ENCODE measurements around the gene NANP. TPM values are rescaled to one million over a fixed set of nuclear protein-coding genes. Genes with fewer than 3 reads are reported as not detected.
"Not testable (repeated sequence)": the region's sequence is repeated elsewhere in the genome, so short reads cannot be mapped to it uniquely, and the experiment has no call there.

NANP gene
- total RNA-seq = 2.8 TPM

DNA sequence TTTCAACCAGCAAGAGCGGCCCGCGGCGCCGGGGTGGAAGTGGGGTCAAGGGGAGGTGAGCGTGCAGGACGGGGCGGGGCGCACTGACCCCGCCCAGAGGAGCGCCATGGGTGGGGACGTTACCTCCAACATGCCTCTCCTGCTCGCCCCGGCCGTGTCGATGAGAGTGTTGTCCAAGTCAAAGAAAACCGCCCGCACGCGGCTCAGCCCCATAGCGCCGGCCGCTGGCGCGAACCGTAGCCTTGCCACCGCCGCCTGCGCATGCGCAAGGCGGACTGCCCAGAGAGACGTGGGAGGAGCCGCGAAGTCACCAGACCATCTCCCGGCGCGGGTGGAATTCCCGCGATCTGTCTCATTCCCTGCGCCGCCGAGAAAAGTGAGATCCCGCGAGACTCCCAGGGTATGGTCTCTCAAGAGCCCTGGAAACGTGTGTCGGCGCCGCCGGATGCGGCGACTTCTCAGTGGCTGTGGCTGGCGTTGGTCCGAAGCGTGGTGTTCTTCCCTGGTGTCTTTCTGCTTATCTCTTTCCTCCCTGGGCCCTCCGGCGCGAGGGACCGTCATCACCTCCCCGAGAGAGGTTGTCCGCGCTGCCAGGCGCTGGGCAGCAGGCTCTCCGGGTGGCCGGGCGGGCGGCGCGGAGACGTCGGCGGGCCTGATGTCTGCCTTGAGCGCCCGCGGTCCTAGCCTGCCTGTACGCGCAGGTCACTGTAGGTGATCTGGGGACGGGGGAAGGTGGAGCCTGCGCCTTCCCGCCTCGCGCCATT, at the start of gene NANP:
Gene NANP, minus strand, starts transcription at position 279 of the 764 bp plus-strand sequence. Its CDS starts 66 bp downstream, at position 213.
- DNase-seq (ENCODE audit: low spot score) = peak; percentile 97

GRCh38 chr20:25672659-25673235, 48.9 kb upstream of the NANP start:
- no peak for DNase-seq (ENCODE audit: low spot score)

GRCh38 chr20:25669826-25670422, 46.1 kb upstream of the NANP start:
- DNase-seq (ENCODE audit: low spot score) = no peak

DNA sequence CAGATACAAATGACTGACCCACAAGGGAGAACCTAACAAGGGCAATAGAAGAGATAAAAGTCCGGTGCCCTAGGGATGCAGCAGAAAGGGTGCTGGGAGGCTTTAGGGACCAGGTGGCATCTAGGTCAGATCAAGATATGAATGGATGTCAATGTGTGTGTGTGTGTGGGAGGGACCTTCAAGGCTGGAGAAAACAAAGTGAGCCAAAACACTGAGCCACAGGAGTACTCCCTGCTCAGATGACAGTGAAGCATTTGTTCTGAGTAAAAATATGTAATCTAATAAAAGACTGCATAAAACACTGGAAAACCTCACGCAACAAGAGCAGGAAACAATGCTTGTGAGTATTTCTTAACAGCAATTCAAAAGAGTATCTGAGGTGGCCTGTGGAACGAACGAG, 44.6 kb upstream of the NANP start:
- no peak for DNase-seq (ENCODE audit: low spot score)

DNA sequence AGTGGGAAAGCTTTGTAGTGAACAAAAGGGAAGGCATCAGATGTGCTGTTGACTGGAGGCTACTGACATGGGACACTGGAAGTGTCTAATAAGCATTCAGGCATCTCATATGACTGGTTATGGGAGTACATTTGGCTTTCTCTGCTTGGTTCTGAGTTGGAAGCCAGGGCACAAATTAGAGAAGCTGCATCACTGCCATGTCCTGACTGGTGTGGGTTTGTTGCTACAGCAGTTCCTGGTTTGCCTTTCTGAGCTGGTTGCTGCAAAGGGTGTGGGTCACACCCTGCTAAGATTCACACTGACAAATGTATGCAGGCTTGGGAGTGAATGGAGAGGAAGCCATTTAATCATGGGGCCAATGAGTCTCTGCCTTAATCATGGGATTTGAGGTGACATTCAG, 36.2 kb upstream of the NANP start:
- no peak for DNase-seq (ENCODE audit: low spot score)

DNA sequence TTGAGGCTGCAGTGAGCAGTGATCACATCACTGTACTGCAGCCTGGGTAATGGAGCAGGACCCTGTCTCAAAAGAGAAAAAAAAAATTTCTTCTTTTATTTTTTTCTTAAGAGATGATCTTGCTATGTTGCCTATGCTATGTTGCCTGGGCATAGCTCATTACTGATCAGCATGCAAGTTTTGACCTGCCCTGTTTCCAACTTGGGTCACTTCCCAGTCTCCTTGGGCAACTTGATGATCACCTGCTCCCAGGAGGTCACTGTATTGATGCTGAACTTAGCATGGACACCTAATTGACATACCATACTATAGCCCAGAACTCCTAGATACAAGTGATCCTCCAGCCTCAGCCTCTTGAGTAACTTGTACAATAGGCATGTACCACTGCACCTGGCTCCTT, 30.7 kb upstream of the NANP start:
- no peak for DNase-seq (ENCODE audit: low spot score)

- DNase-seq (ENCODE audit: low spot score) = not testable (repeated sequence)
These were observed 29.1 kb upstream of the NANP start for GRCh38 chr20:25652866-25653265.

GRCh38 chr20:25644814-25645213, 21.0 kb upstream of the NANP start:
- no peak for DNase-seq (ENCODE audit: low spot score)

- DNase-seq (ENCODE audit: low spot score) = no peak
These were observed 19.9 kb upstream of the NANP start for GRCh38 chr20:25643716-25644115.

DNA sequence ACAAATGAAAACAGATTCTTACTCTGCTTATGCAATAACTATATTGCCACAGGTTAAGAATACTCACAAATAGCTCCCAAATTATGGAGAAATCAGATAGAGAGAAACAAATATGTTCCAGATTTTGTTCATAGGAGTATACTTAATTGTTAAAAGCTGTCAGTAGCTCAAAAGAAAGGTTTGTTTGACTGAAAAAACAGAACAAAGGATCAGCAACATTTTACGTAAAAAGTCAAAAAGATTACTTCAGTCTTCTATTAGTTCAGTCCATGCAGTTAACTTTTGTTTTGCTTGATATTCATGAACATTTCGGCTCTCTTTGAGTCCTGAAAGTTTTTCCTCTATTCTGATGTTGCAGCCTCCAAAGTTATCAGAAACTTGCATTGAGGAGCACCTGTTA, 13.4 kb upstream of the NANP start:
- DNase-seq (ENCODE audit: low spot score) = no peak

- no peak for DNase-seq (ENCODE audit: low spot score)
These were observed 9.4 kb upstream of the NANP start for GRCh38 chr20:25632940-25633790.

DNA sequence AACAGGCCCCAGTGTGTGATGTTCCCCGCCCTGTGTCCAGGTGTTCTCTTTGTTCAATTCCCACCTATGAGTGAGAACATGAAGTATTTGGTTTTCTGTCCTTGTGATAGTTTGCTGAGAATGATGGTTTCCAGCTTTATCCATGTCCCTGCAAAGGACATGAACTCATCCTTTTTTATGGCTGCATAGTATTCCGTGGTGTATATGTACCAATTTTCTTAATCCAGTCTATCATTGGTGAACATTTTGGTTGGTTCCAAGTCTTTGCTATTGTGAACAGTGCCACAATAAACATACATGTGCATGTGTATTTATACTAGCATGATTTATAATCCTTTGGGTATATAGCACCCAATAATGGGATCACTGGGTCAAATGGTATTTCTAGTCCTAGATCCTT, 6.8 kb upstream of the NANP start:
- not testable (repeated sequence) for DNase-seq (ENCODE audit: low spot score)

GRCh38 chr20:25629816-25630499, 6.1 kb upstream of the NANP start:
- DNase-seq (ENCODE audit: low spot score) = no peak

DNA sequence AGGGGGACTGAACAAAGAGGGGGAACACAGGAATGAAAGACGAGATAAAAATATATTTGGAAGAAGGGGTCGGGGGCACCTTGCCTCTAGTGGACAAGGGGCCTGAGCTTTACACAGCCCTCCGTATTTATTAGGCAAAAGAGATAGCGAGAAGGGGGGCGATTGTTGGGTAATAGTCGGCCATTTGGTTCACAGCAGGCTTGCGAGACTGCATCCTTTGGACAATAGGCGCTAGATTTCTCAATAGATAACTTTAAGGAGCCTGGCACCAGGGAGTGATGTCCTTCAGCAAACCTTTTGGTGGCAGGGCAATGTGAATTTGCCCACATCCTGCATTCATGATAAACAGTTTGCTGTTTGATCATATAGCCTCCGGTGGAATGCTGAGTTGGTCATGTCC, 3.0 kb upstream of the NANP start:
- no peak for DNase-seq (ENCODE audit: low spot score)

DNA sequence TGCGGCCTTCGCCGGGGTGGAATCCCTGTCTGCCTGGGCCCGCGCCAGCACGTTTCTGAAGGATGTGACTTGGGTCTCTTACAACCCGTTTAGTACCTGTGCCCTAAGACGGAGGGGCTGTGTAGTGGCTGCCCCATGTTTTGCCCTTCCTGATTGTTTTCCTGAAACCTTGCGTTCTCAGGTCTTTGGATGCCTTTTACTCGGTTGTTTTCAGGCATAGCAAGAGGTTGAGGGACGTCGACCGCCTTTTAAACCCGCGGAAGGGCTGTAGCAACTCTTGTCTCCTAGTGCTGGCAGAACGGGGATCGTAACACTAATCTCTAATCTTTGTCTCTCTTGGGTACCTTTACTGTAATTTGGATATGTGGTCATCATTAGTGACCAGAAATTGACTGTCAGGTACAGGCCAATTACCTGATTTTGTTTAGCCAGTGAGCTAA, 706 bp upstream of the NANP start:
- DNase-seq (ENCODE audit: low spot score) = no peak

DNA sequence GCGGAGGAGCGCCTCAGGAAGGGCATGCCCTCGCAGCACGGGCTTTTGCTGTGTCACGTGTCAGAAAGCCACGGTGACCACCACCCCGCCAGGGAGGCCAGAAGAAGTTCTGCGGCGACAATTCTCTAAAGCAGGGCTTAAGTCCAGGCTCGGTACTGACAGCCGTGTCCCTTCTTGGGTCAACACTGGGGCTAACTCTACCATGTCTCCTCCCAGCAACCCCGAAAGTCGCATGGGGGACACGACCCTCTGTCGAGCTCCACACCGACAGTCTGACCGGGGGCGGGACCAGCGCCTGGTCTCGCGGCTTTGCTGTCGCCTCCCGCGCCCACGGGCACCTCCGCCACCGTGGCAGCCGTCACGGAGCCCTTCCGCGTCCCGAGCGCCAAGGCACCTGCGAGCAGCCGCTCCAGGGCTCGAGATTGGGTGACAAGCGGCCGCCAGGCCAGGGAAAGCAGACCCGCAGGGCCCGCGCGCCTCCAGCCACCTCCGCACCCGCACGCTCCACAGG, 534 bp downstream of the NANP start:
- DNase-seq (ENCODE audit: low spot score) = peak; percentile 17

- DNase-seq (ENCODE audit: low spot score) = no peak
These were observed 1.2 kb downstream of the NANP start for GRCh38 chr20:25622450-25623224.

DNA sequence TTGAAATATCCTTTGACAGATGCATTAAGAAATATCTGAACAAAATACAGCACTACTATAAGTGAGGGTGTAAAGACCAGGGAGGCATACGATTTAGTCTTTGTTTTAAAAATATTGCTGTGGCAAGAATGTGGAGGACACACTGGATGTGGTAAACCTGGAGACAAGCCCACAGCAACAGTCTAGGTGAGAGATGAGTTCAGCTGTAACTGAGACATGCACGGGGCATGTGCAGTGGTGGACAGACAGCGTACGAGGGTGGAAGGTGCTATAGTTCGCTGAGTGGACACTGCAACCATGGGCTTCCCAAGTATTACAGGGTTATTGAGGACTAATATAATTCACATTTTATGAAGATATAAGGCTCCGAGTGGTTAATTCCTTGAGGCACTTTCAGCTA, 1.8 kb downstream of the NANP start:
- DNase-seq (ENCODE audit: low spot score) = no peak

- no peak for DNase-seq (ENCODE audit: low spot score)
These were observed 4.3 kb downstream of the NANP start for GRCh38 chr20:25619514-25619913.

- no peak for DNase-seq (ENCODE audit: low spot score)
These were observed 15.0 kb downstream of the NANP start for GRCh38 chr20:25608774-25609173.

All from mucosa of gallbladder (tissue), 1 donor.